DOHH2 (cell line): ENCODE results near the gene CBX7.

Source experiments
- H3F3A ChIP-seq: fragments of 200-600 bp; sonication (generic), shearing (Covaris generic); 2 replicates; pipeline ENCODE4 v1.6.0; 2016; ENCODE audit warnings: antibody characterized with exemption, mild to moderate bottlenecking; ENCODE audit not compliant: control insufficient read depth, insufficient read depth
- H3K27ac ChIP-seq: fragments of 200-600 bp; sonication (generic); 2 replicates; pipeline ENCODE4 v1.5.1; 2014; ENCODE audit warnings: low read depth, mild to moderate bottlenecking, low read length, moderate library complexity
- H3K27me3 ChIP-seq: fragments of 200-600 bp; sonication (generic); 2 replicates; pipeline ENCODE4 v1.6.1; 2014; ENCODE audit warnings: mild to moderate bottlenecking, low read length, mixed read lengths; ENCODE audit not compliant: control insufficient read depth
- H3K36me3 ChIP-seq: fragments of 200-600 bp; sonication (generic); 2 replicates; pipeline ENCODE4 v1.6.1; 2014; ENCODE audit warnings: mild to moderate bottlenecking, low read length, moderate library complexity, mixed read lengths; ENCODE audit not compliant: control insufficient read depth
- H3K4me1 ChIP-seq: fragments of 200-600 bp; sonication (generic); 2 replicates; pipeline ENCODE4 v1.6.1; 2014; ENCODE audit warnings: mild to moderate bottlenecking, low read length, mixed read lengths; ENCODE audit not compliant: control insufficient read depth
- H3K4me2 ChIP-seq: fragments of 200-600 bp; sonication (generic); 2 replicates; pipeline ENCODE4 v1.6.0; 2014; ENCODE audit warnings: mild to moderate bottlenecking, low read length, moderate library complexity
- H3K4me3 ChIP-seq: fragments of 200-600 bp; sonication (generic); 2 replicates; pipeline ENCODE4 v1.5.1; 2014; ENCODE audit warnings: mild to moderate bottlenecking, low read length, mixed read lengths
- H3K79me2 ChIP-seq: fragments of 200-600 bp; sonication (generic); 2 replicates; pipeline ENCODE4 v1.6.1; 2014; ENCODE audit warnings: mild to moderate bottlenecking, low read length, mixed read lengths; ENCODE audit not compliant: control insufficient read depth
- H3K9me2 ChIP-seq: fragments of 200-600 bp; sonication (generic); replicated peaks from 2 replicates; pipeline ENCODE4 v1.6.1; 2014; ENCODE audit warnings: mild to moderate bottlenecking, low read length, mixed read lengths; ENCODE audit not compliant: control insufficient read depth
- H3K9me3 ChIP-seq: fragments of 200-600 bp; sonication (generic); 2 replicates; pipeline ENCODE4 v1.6.1; 2014; ENCODE audit warnings: antibody characterized with exemption, low read length, mixed read lengths; ENCODE audit not compliant: control insufficient read depth, insufficient read depth
- H4K20me1 ChIP-seq: fragments of 200-600 bp; sonication (generic); 2 replicates; pipeline ENCODE4 v1.6.0; 2014; ENCODE audit warnings: low read depth, mild to moderate bottlenecking, antibody characterized with exemption, low read length, moderate library complexity; ENCODE audit not compliant: control insufficient read depth, insufficient read depth
- EZH2phosphoT487 ChIP-seq: fragments of 200-600 bp; sonication (generic); IDR thresholded peaks from 2 replicates; pipeline ENCODE4 v1.6.1; 2017; ENCODE audit warnings: borderline replicate concordance, mild to moderate bottlenecking, antibody characterized with exemption, low read length, moderate library complexity, mixed read lengths
- TF ChIP-seq, protein P1 (sequence below): fragments of 200-600 bp; sonication (generic); IDR thresholded peaks from one replicate; pipeline ENCODE4 v1.5.1; 2014; ENCODE audit warnings: antibody characterized with exemption, mild to moderate bottlenecking, low read depth, low read length; ENCODE audit not compliant: poor library complexity, severe bottlenecking

CBX7 gene

DNA sequence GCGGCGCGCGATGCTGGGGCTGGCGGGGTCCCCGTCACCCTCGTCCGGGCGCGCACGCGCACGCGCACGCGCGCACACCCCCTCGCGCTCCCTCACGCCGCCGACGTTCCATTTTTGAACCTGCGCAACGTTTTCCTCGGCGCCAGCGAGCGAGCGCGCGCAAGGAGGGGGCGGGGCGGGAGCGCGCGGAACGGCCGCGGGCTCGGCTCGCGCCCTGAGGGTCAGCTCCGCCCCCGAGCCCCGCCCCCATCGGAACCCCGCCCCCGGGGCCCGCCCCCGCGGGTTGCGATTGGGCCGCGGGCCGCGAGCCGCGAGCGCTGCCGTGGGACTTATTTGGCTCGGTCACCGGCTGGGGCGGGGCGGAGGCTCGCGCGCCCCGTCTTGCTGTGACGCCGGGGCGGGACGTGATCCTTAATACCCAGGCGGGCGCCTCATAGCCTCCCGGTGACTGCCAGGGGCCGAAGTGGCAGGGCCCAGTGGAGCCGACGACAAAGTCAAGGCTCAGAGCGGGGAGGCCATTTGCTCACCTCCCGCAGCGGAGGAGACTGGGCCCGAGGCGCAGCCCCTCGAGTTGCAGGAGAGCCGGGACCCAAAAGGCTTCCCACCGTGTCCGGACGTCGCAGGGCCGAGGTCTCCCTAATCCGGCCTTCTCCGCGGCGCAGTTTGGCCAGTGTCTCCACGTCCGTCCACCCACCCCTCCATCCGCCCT lies at the start of gene CBX7:
CBX7 (minus strand) TSS at position 170 of the 709 bp plus-strand sequence. CDS start 236 bp downstream, outside the sequence.
- peaks cover 29% of the 10 kb centered on the region for H3K27me3 ChIP-seq
- peak within 1 kb of the TSS; percentile 80 for H3K4me2 ChIP-seq
- H3K9me2 ChIP-seq, result no peaks in the 10 kb centered on the region
- H3K27ac ChIP-seq, result no peak within 1 kb of the TSS
- no peaks in the 10 kb centered on the region for H3K9me3 ChIP-seq
- H3K4me3 ChIP-seq, result peak within 1 kb of the TSS; percentile 73
- no peaks in the 10 kb centered on the region for H4K20me1 ChIP-seq
- 0 out of 2 replicates have a peak, but pooled peaks cover 7% of the 10 kb centered on the region for H3F3A ChIP-seq
- no peaks in the 10 kb centered on the region for H3K79me2 ChIP-seq
- peaks cover 33% of the 10 kb centered on the region for H3K4me1 ChIP-seq
- no peaks in the 10 kb centered on the region for H3K36me3 ChIP-seq
- no peak for TF ChIP-seq EZH2phosphoT487
- TF ChIP-seq, protein P1, sequence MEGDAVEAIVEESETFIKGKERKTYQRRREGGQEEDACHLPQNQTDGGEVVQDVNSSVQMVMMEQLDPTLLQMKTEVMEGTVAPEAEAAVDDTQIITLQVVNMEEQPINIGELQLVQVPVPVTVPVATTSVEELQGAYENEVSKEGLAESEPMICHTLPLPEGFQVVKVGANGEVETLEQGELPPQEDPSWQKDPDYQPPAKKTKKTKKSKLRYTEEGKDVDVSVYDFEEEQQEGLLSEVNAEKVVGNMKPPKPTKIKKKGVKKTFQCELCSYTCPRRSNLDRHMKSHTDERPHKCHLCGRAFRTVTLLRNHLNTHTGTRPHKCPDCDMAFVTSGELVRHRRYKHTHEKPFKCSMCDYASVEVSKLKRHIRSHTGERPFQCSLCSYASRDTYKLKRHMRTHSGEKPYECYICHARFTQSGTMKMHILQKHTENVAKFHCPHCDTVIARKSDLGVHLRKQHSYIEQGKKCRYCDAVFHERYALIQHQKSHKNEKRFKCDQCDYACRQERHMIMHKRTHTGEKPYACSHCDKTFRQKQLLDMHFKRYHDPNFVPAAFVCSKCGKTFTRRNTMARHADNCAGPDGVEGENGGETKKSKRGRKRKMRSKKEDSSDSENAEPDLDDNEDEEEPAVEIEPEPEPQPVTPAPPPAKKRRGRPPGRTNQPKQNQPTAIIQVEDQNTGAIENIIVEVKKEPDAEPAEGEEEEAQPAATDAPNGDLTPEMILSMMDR, result no peak

DNA sequence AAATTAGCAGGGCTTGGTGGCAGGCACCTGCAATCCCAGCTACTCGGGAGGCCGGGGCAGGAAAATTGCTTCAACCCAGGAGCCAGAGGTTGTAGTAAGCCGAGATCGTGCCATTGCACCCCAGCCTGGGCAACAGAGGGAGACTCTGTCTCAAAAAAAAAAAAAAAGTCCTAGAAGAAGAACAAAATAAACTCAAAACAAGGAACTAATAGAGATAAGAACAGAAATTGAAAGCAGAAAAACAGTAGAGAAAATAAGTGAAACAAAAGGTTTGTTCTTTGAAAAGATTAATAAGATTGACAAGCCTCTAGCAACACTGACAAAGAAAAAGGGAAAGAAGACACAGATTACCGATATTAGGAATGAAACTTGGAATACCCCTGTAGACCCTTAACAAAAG lies 45.1 kb upstream of the CBX7 start:
- Histone ChIP-seq H3K9me2 (no peaks in the 10 kb centered on the region), H3K4me2 (no peak overlapping the region), H4K20me1 (no peaks in the 10 kb centered on the region), H3F3A (no peaks in the 10 kb centered on the region), H3K36me3 (no peaks in the 10 kb centered on the region), H3K4me3 (no peak overlapping the region), H3K27me3 (0 out of 2 replicates have a peak, but pooled peaks cover 2% of the 10 kb centered on the region), H3K9me3 (peaks cover 17% of the 10 kb centered on the region; the same call in 1 of the 2 replicates), H3K79me2 (no peaks in the 10 kb centered on the region), H3K4me1 (no peaks in the 10 kb centered on the region), H3K27ac (no peak overlapping the region)
- no peak for TF ChIP-seq EZH2phosphoT487
- TF ChIP-seq, protein P1, result no peak

DNA sequence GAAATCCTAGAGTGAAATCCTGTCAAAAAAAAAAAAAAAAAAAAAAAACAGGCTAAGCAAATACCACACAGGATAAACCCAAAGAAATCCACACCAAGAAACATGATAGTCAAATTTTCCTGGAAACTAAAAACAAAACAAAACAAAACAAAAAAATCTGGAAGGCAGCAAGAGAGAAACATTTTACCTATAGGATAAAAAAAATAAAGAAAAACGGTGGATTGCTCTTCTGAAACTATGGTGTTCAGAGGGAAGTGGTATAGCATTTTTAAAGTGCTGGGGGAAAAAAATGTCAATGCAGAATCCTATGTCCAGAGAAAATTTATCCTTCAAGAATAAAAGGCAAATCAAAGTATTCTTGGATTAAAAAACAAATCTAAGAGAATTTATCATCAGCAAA lies 41.6 kb upstream of the CBX7 start:
- Histone ChIP-seq H3F3A (no peaks in the 10 kb centered on the region), H3K79me2 (no peaks in the 10 kb centered on the region), H4K20me1 (no peaks in the 10 kb centered on the region), H3K4me1 (no peaks in the 10 kb centered on the region), H3K27ac (no peak overlapping the region), H3K9me3 (peaks cover 17% of the 10 kb centered on the region; the same call in 1 of the 2 replicates), H3K27me3 (peaks cover 4% of the 10 kb centered on the region; the same call in 1 of the 2 replicates), H3K36me3 (no peaks in the 10 kb centered on the region), H3K4me2 (no peak overlapping the region), H3K9me2 (no peaks in the 10 kb centered on the region), H3K4me3 (no peak overlapping the region)
- TF ChIP-seq, protein P1, result no peak
- TF ChIP-seq EZH2phosphoT487, result no peak
